ENCODE measurements around the gene ADGRL1. TPM values are rescaled to one million over a fixed set of nuclear protein-coding genes. Genes with fewer than 3 reads are reported as not detected.
"Not testable (repeated sequence)": the region's sequence is repeated elsewhere in the genome, so short reads cannot be mapped to it uniquely, and the experiment has no call there.

The ADGRL1 gene
- 5.2 and 10.9 TPM in 2 replicates for total RNA-seq (2014; rRNA removed; shearing (Covaris generic))

DNA sequence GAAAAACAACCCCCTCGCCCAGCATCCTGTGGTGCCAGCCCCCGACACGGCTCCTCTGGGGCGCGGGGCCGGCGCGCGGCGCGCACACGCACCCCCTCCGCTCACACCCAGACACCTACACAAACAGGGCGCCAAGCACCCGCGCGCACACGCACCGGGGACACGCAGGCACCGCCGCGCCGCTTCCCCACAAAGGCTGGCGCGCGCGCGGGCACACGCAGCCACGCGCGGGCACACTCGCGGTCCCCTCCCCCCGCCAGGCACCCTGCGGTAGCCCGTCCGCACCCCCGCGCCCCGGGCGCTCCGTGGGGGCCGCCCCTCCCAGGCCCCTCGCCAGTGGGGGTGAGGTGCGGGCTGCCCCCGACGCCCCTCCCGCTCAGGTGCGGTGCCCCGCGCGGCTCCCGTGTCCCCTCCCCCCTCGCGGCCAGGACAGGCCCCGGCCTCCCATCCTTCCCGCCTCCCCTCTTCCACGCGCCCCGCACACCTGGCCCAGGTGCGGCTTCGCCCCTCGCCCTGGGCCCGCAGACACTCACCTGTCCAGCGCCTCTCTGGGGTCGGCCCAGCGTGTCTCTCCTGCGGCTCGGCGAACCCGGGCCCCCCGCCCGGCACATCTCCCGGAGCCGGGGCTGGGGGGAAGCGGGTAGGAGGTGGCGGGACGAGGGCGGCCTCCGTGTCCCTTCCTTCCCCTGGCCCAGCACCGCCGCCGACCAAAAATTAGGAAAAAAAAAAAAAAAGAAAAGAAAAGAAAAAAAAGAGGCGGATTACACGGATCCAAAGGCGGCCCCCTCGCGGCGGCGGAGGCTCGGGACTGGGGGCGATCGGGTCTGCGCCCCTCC is at the start of gene ADGRL1:
Gene ADGRL1, minus strand, starts transcription at position 718 of the 836 bp plus-strand sequence. CDS start 22,567 bp downstream, outside the sequence.
- DNase-seq (ENCODE audit: low spot score): not testable (repeated sequence)

DNA sequence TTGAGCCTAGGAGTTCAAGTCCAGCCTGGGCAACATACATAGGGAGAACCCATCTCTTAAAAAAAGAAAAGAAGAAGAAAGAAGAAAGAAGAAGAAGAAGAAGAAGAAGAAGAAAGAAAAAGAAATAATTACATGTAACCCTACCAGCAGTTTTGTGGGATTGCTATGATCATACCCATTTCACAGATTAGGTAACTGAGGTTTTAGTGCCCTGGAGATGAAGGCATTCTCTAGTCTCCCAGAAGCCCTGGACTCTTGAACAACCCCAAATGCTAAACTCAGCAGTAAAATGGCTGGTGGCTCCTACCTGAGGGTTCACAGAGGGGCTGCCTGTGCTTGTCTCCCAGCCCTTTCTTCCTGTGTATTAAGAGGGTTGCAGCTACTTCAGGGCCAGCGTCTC is 49.3 kb upstream of the ADGRL1 start:
- DNase-seq (ENCODE audit: low spot score): not testable (repeated sequence)

- DNase-seq (ENCODE audit: low spot score): not testable (repeated sequence)
Observed at GRCh38 chr19:14253822-14254599, 48.0 kb upstream of the ADGRL1 start.

DNA sequence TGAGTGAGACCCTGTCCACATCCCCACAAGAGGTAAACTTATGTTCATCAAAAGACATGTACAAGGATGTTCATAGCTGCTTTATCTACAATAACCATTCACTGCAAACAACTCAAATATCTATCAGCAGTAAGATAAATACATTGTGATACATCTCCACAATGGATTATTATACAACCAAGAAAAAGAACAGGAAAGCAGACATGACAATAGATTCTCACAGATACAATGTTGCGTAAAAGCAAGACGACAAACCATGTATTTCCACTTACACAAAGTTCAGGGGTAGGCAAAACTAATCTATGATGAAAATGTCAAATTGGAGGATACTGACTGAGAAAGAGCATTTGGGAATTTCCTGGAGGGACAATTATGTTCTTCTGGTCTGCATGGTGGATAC is 46.2 kb upstream of the ADGRL1 start:
- not testable (repeated sequence) for DNase-seq (ENCODE audit: low spot score)

DNA sequence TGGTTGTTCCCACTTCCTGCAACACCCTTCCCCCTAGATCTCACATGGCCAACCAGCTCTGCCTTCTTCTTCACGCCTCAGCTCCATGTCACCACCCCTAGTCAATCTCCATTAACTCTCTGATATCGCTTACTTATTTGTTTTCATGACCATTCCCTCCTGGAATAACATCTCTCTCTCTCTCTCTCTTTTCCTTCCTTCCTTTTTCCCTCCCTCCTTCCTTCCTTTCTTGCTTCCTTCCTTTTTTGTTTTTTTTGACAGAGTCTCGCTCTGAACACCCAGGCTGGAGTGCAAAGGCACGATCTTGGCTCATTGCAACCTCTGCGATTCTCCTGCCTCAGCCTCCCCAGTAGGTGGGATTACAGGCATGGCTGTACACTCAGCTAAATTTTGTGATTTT is 44.9 kb upstream of the ADGRL1 start:
- DNase-seq (ENCODE audit: low spot score): no peak

GRCh38 chr19:14250315-14250714 is 44.3 kb upstream of the ADGRL1 start:
- DNase-seq (ENCODE audit: low spot score): not testable (repeated sequence)

DNA sequence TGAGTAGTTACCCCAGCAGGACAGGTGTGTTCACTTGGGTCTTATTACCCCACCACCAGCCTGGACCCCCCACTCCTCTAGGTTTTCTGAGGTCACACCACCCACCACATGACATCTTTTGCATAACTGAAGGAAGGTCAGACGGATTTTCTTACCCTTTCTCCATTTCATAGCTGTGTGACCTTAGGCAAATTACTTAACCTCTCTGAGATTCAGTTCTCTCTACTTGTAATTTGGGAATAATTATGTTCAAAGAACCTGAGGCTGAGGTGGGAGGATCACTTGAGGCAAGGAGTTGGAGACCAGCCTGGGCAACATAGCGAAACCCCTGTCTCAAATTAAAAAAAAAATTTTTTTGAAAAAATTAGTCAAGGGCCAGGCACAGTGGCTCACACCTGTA is 43.9 kb upstream of the ADGRL1 start:
- DNase-seq (ENCODE audit: low spot score): not testable (repeated sequence)

DNA sequence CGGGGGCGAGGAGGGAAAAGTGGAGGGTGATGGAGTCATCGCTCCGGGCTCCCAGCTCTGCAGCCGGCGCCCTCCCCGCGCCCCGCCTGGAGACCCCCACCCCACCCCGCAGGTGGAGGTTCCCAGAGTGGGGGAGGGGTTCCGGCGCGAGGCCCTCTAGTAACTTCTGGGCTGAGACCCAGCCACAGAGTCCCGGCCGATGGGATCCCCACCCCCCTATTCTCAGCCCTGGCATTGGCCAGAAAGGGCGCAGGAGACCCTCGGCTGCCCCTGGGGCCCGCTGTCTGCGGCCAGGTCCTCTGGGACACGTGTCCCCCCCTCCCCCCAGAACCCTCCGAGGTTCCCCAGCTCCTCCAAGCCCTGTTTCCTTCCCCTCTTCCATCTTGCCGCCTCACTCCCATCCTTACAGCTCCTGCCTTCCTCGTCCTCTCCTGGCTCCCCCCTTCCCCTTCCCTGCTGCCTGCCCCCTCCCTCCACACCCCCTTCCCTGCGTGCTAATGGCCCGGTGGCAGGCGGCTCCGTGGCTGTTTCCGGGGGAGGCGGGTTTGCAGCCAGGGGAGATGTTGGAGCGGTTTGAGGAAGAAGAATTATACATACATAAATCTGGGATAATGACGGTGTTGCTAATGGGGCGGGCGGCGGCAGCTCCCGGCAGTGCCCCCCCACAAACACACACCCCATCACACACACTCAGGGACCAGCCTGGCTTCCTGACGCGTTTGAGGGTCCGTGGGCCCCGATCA is 43.2 kb upstream of the ADGRL1 start:
- DNase-seq (ENCODE audit: low spot score): not testable (repeated sequence)

DNA sequence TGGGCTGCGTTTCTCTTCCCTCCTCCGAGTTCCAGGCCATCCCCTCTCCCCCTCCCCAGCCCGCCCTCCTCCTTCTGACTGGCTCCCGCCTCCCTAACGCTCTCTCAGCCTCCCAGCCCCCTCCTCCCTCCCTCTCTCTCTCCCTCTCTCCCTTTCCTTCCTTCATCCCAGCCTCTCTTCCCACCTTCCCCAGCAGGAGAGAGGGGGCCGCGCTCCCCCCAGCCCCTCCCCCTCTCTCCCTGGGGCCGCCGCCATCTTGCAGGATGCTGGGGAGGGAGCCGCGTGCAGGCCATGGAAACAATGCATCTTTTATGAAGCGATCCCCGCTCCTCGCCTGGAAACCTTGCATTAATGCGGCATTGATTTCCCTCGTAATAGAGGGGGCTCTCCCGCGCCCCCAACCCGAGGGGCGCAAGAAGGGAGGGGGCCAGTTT is 42.6 kb upstream of the ADGRL1 start:
- peak; percentile 65 for DNase-seq (ENCODE audit: low spot score)

- DNase-seq (ENCODE audit: low spot score): not testable (repeated sequence)
Observed at GRCh38 chr19:14247548-14248471, 41.8 kb upstream of the ADGRL1 start.

- DNase-seq (ENCODE audit: low spot score): not testable (repeated sequence)
Observed at GRCh38 chr19:14247205-14247547, 41.2 kb upstream of the ADGRL1 start.

GRCh38 chr19:14244393-14244792 is 38.4 kb upstream of the ADGRL1 start:
- not testable (repeated sequence) for DNase-seq (ENCODE audit: low spot score)

DNA sequence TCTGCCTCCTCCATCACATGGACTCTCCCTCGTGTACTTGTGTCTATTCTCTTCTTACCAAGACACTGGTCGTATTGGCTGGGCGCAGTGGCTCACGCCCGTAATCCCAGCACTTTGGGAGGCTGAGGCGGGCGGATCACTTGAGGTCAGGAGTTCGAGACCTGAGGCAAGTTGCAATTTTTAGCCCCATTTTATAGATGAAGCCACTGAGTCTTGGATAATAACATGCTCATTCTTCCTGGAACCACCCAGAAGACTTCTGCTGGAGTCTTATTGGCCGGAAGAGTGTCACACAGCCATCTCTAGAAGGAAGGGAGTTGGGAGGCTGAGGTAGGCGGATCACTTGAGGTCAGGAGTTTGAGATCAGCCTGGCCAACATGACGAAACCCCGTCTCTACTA is 37.7 kb upstream of the ADGRL1 start:
- not testable (repeated sequence) for DNase-seq (ENCODE audit: low spot score)

- DNase-seq (ENCODE audit: low spot score): no peak
Observed at GRCh38 chr19:14237014-14237941, 31.3 kb upstream of the ADGRL1 start.

GRCh38 chr19:14232945-14233344 is 27.0 kb upstream of the ADGRL1 start:
- DNase-seq (ENCODE audit: low spot score): not testable (repeated sequence)

DNA sequence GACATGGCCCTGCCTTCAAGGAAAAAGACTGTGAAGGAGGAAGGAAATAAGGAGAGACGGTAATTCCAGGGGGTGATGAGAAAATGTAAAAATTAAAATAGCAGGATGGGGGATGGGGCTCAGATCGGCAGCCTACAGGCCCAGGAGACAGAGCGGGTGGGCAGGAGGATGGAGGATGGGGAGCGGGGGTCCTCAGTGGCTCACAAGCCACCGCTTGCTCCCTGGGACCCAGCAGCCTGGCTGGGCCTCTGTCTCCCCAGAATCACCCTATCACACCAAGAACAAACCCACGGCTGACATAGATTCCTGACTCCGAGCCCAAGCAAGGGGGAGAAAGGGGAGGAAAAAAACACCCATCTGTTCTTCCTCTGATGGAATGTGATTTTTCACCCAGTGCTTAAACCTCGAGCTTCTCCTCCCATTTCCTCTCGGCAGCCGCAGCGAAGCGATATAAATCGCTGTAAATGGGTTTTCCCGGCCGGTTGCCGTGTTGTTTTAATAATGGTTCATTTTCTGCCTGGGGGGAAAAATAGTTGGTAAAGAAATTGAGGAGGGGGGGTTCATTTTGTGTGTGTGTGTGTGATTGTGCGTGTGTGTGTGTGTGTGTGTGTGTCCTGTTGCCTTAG is 22.6 kb upstream of the ADGRL1 start:
- not testable (repeated sequence) for DNase-seq (ENCODE audit: low spot score)

GRCh38 chr19:14226498-14226897 is 20.5 kb upstream of the ADGRL1 start:
- DNase-seq (ENCODE audit: low spot score): not testable (repeated sequence)

GRCh38 chr19:14222886-14223285 is 16.9 kb upstream of the ADGRL1 start:
- DNase-seq (ENCODE audit: low spot score): no peak

GRCh38 chr19:14221345-14221744 is 15.4 kb upstream of the ADGRL1 start:
- peak; percentile 31 for DNase-seq (ENCODE audit: low spot score)
